Measurements from ENCODE around the gene TADA2A.

Gene TADA2A

GRCh38 chr17:37384560-37385149, 22.0 kb upstream of the TADA2A start:
- H3K4me3 ChIP-seq (ENCODE audit: low read length), result no peak overlapping the region
- no peak for DNase-seq (ENCODE audit: low read depth)
- TF ChIP-seq CTCF (IDR thresholded peaks at IDR 0.05; ENCODE audit: insufficient read depth, low read depth, low read length, missing control alignments), result no peak

GRCh38 chr17:37385474-37385990, 21.2 kb upstream of the TADA2A start:
- no peak overlapping the region for H3K4me3 ChIP-seq (ENCODE audit: low read length)
- TF ChIP-seq CTCF (IDR thresholded peaks at IDR 0.05; ENCODE audit: insufficient read depth, low read depth, low read length, missing control alignments), result no peak
- DNase-seq (ENCODE audit: low read depth), result no peak

GRCh38 chr17:37386462-37386861, 20.2 kb upstream of the TADA2A start:
- no peak overlapping the region for H3K4me3 ChIP-seq (ENCODE audit: low read length)
- TF ChIP-seq CTCF (IDR thresholded peaks at IDR 0.05; ENCODE audit: insufficient read depth, low read depth, low read length, missing control alignments), result no peak
- DNase-seq (ENCODE audit: low read depth), result no peak

GRCh38 chr17:37388266-37388665, 18.4 kb upstream of the TADA2A start:
- no peak overlapping the region for H3K4me3 ChIP-seq (ENCODE audit: low read length)
- DNase-seq (ENCODE audit: low read depth), result peak; percentile 45
- TF ChIP-seq CTCF (IDR thresholded peaks at IDR 0.05; ENCODE audit: insufficient read depth, low read depth, low read length, missing control alignments), result no peak

GRCh38 chr17:37389160-37389559, 17.5 kb upstream of the TADA2A start:
- H3K4me3 ChIP-seq (ENCODE audit: low read length), result no peak overlapping the region
- no peak for TF ChIP-seq CTCF (IDR thresholded peaks at IDR 0.05; ENCODE audit: insufficient read depth, low read depth, low read length, missing control alignments)
- no peak for DNase-seq (ENCODE audit: low read depth)

- TF ChIP-seq CTCF (IDR thresholded peaks at IDR 0.05; ENCODE audit: insufficient read depth, low read depth, low read length, missing control alignments), result no peak
- H3K4me3 ChIP-seq (ENCODE audit: low read length), result no peak overlapping the region
- DNase-seq (ENCODE audit: low read depth), result peak; percentile 10
Measured at GRCh38 chr17:37391146-37391545, 15.5 kb upstream of the TADA2A start.

GRCh38 chr17:37392024-37392590, 14.6 kb upstream of the TADA2A start:
- TF ChIP-seq CTCF (IDR thresholded peaks at IDR 0.05; ENCODE audit: insufficient read depth, low read depth, low read length, missing control alignments), result no peak
- DNase-seq (ENCODE audit: low read depth), result peak; percentile 43
- no peak overlapping the region for H3K4me3 ChIP-seq (ENCODE audit: low read length)
